ENCODE data around the gene MMP24.

MMP24 gene

DNA sequence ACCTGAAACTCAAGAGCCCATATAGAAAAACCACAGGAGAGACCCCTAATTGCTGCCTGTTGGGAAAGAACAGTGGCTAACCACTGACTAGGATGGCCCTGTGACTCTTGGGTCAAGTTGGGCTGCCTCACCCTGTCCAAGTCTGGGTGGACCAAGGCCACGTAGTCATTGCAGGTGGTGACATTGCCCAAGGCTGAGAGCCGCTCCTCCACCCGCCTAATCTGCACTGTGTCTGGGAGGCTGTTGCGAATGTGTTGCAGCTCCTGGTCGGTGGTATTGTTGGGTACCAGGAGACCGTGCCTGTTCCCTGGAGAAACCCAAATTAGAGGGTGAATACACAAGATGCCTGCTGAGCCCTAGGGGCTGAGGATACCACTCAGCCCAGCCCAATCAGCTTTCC is 54.0 kb downstream of the MMP24 start:
- TF ChIP-seq, protein P1, sequence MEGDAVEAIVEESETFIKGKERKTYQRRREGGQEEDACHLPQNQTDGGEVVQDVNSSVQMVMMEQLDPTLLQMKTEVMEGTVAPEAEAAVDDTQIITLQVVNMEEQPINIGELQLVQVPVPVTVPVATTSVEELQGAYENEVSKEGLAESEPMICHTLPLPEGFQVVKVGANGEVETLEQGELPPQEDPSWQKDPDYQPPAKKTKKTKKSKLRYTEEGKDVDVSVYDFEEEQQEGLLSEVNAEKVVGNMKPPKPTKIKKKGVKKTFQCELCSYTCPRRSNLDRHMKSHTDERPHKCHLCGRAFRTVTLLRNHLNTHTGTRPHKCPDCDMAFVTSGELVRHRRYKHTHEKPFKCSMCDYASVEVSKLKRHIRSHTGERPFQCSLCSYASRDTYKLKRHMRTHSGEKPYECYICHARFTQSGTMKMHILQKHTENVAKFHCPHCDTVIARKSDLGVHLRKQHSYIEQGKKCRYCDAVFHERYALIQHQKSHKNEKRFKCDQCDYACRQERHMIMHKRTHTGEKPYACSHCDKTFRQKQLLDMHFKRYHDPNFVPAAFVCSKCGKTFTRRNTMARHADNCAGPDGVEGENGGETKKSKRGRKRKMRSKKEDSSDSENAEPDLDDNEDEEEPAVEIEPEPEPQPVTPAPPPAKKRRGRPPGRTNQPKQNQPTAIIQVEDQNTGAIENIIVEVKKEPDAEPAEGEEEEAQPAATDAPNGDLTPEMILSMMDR (IDR thresholded peaks at IDR 0.05; ENCODE audit: low read depth, low read length): no peak
- Histone ChIP-seq H3K9me3 (no peaks in the 10 kb centered on the region), H3K36me3 (peaks cover 37% of the 10 kb centered on the region), H3K4me3 (ENCODE audit: low read depth, low read length) (no peak overlapping the region), H3K27me3 (no peaks in the 10 kb centered on the region), H3K4me1 (no peaks in the 10 kb centered on the region)
- no peak for DNase-seq

DNA sequence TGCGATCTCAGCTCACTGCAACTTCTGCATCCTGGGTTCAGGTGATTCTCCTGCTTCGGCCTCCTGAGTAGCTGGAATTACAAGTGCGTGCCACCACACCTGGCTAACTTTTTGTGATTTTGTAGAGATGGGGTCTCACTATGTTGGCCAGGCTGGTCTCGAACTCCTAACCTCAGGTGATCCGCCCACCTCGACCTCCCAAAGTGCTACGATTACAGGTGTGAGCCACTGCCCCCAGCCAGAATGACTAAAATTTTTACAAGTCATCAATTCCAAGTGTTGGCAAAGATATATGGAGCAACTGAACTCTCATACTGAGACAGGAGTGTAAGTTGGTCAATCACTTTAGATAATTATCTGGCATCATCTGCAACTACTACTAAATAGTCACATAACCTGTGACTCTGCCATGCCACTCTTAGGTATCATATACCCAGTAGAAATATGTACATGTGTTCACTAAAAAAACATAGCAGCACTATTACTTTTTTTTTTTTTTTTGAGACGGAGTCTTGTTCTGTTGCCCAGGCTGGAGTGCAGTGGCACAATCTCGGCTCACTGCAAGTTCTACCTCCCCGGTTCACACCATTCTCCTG is 55.1 kb downstream of the MMP24 start:
- TF ChIP-seq, protein P1 (IDR thresholded peaks at IDR 0.05; ENCODE audit: low read depth, low read length): no peak
- H3K36me3 ChIP-seq: peaks cover 37% of the 10 kb centered on the region
- H3K4me3 ChIP-seq (ENCODE audit: low read depth, low read length): no peak overlapping the region
- H3K4me1 ChIP-seq: no peaks in the 10 kb centered on the region
- H3K27me3 ChIP-seq: no peaks in the 10 kb centered on the region
- DNase-seq: no peak
- H3K9me3 ChIP-seq: no peaks in the 10 kb centered on the region

DNA sequence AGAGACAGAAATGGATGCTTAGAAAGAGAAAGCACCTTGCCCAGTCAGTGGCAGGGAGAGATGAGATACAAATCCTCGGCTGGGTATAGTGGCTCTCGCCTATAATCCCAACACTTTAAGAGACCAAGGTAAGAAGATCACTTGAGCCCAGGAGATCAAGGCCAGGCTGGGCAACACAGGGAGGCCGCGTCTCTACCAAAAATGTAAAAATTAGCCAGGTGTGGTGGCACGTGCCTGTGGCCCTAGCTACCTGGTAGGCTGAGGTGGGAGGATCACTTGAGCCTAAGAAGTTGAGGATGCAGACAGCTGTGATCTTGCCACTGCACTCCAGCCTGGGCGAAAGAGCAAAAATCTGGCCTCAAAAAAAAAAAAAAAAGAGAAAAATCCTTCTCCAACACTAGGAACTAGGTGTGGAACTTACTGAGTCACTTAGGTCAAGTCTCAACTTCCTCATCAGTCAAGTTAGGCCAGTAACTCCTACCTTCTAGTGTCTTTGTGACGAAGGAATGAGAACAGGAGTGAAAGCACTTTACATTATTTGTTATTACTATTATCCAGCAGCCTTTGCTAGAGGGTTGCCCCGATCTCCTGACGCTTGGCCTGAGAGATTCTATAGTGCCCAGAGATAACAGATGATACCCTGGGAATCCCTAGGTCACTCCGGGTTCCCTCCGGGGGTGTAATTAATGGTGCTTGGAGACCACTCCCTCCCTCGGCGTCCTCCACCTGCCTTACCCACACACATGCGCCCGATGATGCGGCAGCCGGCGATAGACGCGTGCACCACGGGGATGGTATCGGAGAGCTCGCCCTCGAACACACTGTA is 57.2 kb downstream of the MMP24 start:
- peaks cover 32% of the 10 kb centered on the region for H3K36me3 ChIP-seq
- no peaks in the 10 kb centered on the region for H3K27me3 ChIP-seq
- H3K4me3 ChIP-seq (ENCODE audit: low read depth, low read length): peak overlapping the region; percentile 93
- H3K9me3 ChIP-seq: no peaks in the 10 kb centered on the region
- TF ChIP-seq, protein P1 (IDR thresholded peaks at IDR 0.05; ENCODE audit: low read depth, low read length): no peak
- no peaks in the 10 kb centered on the region for H3K4me1 ChIP-seq
- no peak for DNase-seq

DNA sequence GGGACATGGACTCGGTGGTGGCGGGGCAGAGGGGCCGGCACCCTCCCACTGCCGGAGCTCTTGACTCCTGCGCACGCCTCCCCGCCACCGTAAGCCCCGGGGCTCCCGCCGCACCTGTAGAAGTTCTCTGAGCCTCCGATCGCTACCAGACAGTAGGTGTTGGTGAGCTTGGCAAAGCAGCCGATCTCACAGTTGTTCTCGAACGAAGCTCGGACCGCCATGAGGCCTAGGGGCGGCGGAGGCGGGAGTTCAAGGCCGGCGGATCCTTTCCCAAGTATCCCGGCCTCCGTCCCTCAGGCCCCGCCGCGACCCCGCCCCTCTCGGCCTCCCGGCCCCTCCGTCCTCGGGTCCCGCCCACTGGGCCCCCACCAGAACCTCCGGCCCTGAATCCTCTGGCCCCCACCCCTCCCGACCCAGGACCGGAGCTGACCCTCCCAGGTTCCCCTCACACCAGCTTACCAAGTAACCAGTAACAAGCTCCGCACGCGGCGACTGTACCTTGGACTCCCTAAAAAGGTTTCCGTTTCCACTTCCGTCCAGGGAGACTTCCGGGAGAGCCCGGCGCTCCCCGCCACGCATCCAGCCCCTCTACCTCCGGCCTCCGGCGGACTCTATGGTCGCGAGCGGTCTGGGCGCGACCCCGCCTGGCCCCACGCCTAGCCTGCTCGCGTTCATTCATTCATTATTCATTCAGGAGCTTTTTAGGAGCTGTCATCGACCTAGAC is 57.9 kb downstream of the MMP24 start, which contains the start of gene EIF6:
Gene EIF6, minus strand, starts transcription at position 506 of the 725 bp plus-strand sequence. Its CDS starts 285 bp downstream, at position 221.
- Histone ChIP-seq H3K4me3 (ENCODE audit: low read depth, low read length) (peak within 1 kb of the TSS; percentile 93), H3K4me1 (no peaks in the 10 kb centered on the region), H3K36me3 (peaks cover 24% of the 10 kb centered on the region), H3K9me3 (no peaks in the 10 kb centered on the region), H3K27me3 (no peaks in the 10 kb centered on the region)
- DNase-seq: peak; percentile 91
- TF ChIP-seq, protein P1 (IDR thresholded peaks at IDR 0.05; ENCODE audit: low read depth, low read length): no peak

DNA sequence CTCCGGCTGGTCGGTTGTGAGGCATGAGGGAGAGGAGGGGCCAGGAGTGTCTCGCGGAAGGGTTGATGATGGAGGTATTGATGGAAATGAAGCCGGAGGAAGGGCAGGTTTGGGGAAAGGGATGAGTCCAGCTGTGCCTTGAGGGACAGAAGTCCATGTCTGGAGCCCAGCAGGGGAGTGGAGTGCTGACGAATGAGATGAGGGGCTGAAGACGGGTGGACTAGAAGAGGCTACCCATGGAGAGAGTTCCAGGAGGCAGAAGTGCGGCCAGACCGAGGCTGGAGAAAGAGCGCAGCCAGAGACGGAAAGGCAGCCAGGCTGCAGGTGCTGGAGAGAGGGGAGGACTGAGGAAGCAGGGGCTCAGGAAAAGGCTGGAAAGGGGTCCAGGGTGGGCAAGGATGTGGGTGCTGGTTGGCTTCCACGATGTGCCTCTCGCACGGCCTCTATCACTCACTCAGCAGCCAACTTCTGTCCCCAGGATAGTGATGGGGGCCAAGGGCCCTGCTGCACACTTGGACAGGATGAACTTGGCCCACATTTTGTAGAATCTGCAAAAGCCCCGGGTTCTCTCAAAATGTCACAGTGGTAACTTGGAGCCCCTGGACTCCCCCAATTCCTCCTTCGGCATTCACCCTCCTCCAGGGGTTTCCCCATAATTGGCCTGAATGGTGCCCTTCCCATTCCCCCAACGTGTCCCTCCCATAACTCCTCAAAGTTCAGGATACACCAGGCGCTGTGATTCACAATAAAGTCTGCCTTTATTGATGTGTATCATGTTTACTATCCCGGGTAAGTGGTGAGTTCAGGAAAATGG is 58.7 kb downstream of the MMP24 start:
- DNase-seq: no peak
- Histone ChIP-seq H3K27me3 (no peaks in the 10 kb centered on the region), H3K9me3 (no peaks in the 10 kb centered on the region), H3K4me3 (ENCODE audit: low read depth, low read length) (peak overlapping the region; percentile 93), H3K4me1 (no peaks in the 10 kb centered on the region), H3K36me3 (peaks cover 17% of the 10 kb centered on the region)
- TF ChIP-seq, protein P1 (IDR thresholded peaks at IDR 0.05; ENCODE audit: low read depth, low read length): no peak

Data from BE2C (cell line).